ENCODE data around the gene HRAS. TPM values are rescaled to one million over a fixed set of nuclear protein-coding genes. Genes with fewer than 3 reads are reported as not detected.

Gene HRAS
- 44.7 and 58.7 TPM in 2 replicates for polyA plus RNA-seq (2011; rRNA removed)
- polyA minus RNA-seq (2011; rRNA and poly(A)+ RNA removed), result 57.0 and 71.2 TPM in 2 replicates

DNA sequence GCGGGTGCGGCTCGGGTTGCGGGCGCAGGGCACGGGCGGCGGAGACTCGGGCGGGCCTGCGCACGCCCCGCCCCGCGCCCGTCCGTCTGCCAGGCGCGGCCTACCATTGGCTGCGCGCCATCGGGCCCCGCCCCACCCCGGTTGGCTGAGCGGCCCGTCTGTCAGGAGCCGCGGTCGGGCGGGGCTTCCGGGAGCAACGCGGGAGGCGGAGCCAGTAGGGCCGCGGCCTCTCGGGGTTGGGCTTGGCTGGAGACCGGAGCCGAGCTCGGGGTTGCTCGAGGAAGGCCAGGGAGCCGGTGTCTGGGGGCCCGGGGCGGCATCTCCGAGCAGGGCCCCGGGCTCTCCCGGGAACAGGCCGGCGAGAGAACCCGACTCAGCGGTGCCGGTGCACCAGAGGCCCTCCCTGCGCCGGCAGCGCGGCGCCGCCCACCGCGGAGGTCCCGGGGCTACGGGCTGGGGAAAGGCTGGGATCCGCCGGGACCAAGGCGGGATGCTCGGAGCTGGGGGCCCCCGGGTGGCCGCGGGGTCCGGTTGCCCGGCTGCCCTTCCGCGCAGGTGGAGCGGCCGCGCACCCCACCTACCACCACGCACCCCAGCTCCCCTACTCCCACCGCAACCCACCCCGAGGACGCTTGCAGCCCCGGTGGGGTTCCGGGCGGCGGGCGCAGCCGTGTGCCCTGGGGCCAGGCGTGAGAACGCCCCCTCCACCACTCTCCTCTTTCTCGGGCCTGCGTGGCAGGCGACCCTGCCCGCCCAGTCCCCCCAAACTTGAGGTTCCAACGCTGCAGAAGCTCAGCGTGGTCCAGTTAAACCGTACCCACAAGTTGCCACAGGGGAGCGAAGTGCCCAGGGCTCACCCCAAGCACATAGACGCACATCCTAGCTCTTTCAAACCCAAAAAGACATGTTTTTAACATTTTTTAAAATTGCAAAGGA, at the start of gene HRAS:
Gene HRAS (minus strand): TSS at position 58 of the 936 bp plus-strand sequence.
- Histone ChIP-seq H3K27ac (ENCODE audit: low read depth, low read length) (no peak within 1 kb of the TSS), H3K4me3 (ENCODE audit: low read depth, low read length) (peak within 1 kb of the TSS; percentile 73), H3K27me3 (ENCODE audit: control insufficient read depth, insufficient read depth, low read length) (no peaks in the 10 kb centered on the region), H3K9me3 (ENCODE audit: control insufficient read depth, insufficient read depth, low read length) (no peaks in the 10 kb centered on the region; the same call in 1 of the 2 replicates)
- ChIA-PET CTCF (interaction anchor here (0.7 kb wide), 1 partner anchor 21 kb away, joined by 3 read pairs; no protein-coding TSS in a partner anchor), POLR2A (interaction anchor here (0.6 to 1.9 kb wide), 4 partner anchors 40 to 328 kb away, joined by 3 to 13 read pairs (median 4); partner anchors contain the start of genes BET1L, PHRF1 and RIC8A)
- peak; percentile 78 for DNase-seq (ENCODE audit: low read depth, low spot score)
- TF ChIP-seq, protein P1, sequence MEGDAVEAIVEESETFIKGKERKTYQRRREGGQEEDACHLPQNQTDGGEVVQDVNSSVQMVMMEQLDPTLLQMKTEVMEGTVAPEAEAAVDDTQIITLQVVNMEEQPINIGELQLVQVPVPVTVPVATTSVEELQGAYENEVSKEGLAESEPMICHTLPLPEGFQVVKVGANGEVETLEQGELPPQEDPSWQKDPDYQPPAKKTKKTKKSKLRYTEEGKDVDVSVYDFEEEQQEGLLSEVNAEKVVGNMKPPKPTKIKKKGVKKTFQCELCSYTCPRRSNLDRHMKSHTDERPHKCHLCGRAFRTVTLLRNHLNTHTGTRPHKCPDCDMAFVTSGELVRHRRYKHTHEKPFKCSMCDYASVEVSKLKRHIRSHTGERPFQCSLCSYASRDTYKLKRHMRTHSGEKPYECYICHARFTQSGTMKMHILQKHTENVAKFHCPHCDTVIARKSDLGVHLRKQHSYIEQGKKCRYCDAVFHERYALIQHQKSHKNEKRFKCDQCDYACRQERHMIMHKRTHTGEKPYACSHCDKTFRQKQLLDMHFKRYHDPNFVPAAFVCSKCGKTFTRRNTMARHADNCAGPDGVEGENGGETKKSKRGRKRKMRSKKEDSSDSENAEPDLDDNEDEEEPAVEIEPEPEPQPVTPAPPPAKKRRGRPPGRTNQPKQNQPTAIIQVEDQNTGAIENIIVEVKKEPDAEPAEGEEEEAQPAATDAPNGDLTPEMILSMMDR (IDR thresholded peaks at IDR 0.05; ENCODE audit: low read depth, low read length), result no peak

DNA sequence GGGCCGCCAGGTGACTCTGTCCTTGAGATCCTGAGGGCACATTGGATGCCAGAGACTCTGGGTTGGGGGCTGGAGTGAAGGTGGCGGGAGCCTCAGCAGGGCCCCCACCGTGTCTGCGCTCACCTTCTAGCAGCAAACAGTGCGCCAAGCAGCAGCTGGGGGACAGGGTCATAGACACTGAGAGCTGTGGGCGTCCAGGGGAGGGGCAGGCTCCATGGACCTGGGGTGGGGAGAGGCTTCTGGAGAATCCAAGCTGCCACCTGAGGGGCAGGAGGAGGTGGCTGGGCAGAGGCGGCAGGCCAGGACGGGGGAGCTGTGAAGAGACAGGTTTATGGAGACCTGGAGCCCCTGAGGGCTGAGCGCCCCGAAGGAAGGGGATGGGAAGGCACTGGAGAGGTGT, 48.9 kb upstream of the HRAS start:
- Histone ChIP-seq H3K27ac (ENCODE audit: low read depth, low read length) (no peak overlapping the region), H3K9me3 (ENCODE audit: control insufficient read depth, insufficient read depth, low read length) (no peaks in the 10 kb centered on the region; the same call in 1 of the 2 replicates), H3K27me3 (ENCODE audit: control insufficient read depth, insufficient read depth, low read length) (no peaks in the 10 kb centered on the region), H3K4me3 (ENCODE audit: low read depth, low read length) (no peak overlapping the region)
- TF ChIP-seq, protein P1 (IDR thresholded peaks at IDR 0.05; ENCODE audit: low read depth, low read length), result no peak
- ChIA-PET CTCF (no interaction called here), POLR2A (interaction anchor here (0.6 kb wide), 1 partner anchor 53 kb away, joined by 3 read pairs; no protein-coding TSS in a partner anchor)
- DNase-seq (ENCODE audit: low read depth, low spot score), result no peak

DNA sequence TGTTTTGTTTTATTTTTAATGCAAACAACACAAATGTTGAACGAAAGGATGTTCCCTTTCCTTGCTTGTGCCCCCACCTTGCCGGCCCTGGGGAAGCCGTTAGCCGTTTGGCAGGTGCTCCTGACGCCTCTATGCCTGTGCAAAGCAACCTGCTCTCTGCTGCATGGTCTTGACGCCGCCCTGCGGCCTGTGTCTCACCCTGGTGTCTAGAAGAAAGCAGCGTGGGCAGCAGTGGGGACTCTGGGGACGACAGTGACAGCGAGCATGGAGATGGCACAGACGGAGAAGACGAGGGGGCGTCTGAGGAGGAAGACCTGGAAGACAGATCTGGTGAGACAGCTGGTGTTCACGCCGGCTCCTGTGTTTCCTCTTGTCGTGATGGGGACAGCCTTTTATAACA, 46.4 kb upstream of the HRAS start:
- ChIA-PET POLR2A (no interaction called here), CTCF (no interaction called here)
- TF ChIP-seq, protein P1 (IDR thresholded peaks at IDR 0.05; ENCODE audit: low read depth, low read length), result no peak
- Histone ChIP-seq H3K9me3 (ENCODE audit: control insufficient read depth, insufficient read depth, low read length) (no peaks in the 10 kb centered on the region; the same call in 1 of the 2 replicates), H3K4me3 (ENCODE audit: low read depth, low read length) (no peak overlapping the region), H3K27ac (ENCODE audit: low read depth, low read length) (no peak overlapping the region), H3K27me3 (ENCODE audit: control insufficient read depth, insufficient read depth, low read length) (no peaks in the 10 kb centered on the region)
- DNase-seq (ENCODE audit: low read depth, low spot score), result no peak

DNA sequence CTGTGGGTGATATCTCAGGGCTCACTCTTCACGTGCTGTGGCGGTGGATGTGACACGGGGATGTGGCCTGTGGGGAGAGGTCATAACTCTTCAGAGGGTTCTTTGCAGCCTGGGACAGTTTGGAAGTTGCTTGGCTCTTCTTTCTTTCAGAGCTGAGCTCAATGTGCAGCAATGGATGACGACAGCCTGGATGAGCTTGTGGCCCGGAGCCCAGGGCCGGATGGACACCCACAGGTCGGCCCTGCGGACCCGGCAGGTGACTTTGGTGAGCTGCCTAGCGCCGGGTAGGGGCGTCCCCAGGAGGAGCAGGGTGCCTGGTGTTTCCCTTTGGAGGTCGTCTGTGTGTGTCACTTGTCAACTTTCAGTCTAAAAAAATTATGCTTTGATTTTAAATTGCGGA, 46.0 kb upstream of the HRAS start:
- ChIA-PET CTCF (no interaction called here), POLR2A (no interaction called here)
- TF ChIP-seq, protein P1 (IDR thresholded peaks at IDR 0.05; ENCODE audit: low read depth, low read length), result no peak
- Histone ChIP-seq H3K4me3 (ENCODE audit: low read depth, low read length) (no peak overlapping the region), H3K9me3 (ENCODE audit: control insufficient read depth, insufficient read depth, low read length) (no peaks in the 10 kb centered on the region; the same call in 1 of the 2 replicates), H3K27ac (ENCODE audit: low read depth, low read length) (no peak overlapping the region), H3K27me3 (ENCODE audit: control insufficient read depth, insufficient read depth, low read length) (no peaks in the 10 kb centered on the region)
- no peak for DNase-seq (ENCODE audit: low read depth, low spot score)
